GM19351 (cell line): Measurements from ENCODE around the gene ZSCAN21.
A peak's percentile ranks its signal among the peaks of the same experiment; 100 is the strongest.
"Not testable (repeated sequence)": the region's sequence is repeated elsewhere in the genome, so short reads cannot be mapped to it uniquely, and the experiment has no call there.

ENCODE experiments used
- ATAC-seq: cut with Tn5 transposase; IDR thresholded peaks from one replicate; pipeline ENCODE4 v1.9.1; 2021; ENCODE audit warnings: mild to moderate bottlenecking, moderate library complexity; ENCODE audit not compliant: unreplicated experiment

The ZSCAN21 gene

DNA sequence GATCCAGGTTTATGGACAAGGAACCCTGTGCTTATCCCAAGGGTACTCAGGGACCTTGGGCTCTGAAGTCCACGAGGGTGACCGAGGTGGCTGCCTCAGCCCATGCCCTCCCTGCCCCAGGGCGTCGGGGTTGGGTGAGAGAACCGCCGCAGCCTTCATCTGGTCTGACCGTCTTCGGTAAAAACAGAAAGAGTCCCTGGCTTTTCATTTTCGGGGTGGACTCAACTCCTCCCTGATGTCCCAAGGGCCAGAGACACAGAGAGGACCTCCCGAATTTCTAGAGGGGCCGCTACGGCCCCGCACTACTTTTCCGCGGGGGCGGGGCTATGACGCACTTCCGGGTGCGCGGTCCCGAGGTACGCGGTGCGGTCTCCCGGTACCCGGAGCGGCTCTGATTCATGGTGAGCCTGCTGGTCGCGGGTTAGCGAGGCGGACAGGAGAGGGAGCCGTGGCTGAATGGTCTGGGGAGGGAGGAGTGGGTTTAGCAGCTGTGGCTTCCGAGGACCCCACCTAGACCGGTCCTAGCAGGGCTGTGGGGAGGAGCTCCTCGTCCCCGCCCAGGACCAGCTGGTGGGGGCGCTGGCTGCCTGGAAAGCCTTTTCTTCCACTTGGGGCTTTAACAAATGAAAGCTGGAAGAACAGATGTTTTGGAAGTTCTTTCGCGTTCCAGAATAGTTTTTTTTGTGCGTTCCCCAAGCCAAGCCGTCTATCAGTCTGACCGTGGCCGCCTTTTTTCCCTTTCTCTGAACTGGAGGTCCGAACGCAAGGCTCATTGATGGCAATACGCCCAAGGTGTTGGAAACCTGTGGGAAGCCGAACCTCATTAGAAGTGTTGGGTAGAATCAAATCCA, at the start of gene ZSCAN21:
Gene ZSCAN21 (plus strand): TSS at position 334 of the 851 bp plus-strand sequence. CDS start 7,233 bp downstream, outside the sequence.
- ATAC-seq, result peak; percentile 84

DNA sequence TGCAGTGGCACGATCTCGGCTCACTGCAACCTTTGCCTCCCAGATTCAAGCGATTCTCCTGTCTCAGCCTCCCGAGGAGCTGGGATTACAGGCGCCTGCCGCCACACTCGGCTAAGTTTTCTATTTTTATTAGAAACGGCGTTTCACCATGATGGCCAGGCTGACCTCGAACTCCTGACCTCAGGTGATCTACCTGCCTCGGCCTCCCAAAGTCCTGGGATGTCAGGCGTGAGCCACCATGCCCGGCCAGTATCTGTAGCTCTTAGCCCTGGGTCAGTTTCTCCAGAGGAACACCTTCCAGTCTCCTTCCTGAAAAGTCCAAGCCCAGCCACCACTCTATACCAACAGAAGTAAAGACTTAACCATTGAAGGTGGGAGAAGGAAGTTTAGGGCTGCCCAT, 49.3 kb upstream of the ZSCAN21 start:
- no peak for ATAC-seq

DNA sequence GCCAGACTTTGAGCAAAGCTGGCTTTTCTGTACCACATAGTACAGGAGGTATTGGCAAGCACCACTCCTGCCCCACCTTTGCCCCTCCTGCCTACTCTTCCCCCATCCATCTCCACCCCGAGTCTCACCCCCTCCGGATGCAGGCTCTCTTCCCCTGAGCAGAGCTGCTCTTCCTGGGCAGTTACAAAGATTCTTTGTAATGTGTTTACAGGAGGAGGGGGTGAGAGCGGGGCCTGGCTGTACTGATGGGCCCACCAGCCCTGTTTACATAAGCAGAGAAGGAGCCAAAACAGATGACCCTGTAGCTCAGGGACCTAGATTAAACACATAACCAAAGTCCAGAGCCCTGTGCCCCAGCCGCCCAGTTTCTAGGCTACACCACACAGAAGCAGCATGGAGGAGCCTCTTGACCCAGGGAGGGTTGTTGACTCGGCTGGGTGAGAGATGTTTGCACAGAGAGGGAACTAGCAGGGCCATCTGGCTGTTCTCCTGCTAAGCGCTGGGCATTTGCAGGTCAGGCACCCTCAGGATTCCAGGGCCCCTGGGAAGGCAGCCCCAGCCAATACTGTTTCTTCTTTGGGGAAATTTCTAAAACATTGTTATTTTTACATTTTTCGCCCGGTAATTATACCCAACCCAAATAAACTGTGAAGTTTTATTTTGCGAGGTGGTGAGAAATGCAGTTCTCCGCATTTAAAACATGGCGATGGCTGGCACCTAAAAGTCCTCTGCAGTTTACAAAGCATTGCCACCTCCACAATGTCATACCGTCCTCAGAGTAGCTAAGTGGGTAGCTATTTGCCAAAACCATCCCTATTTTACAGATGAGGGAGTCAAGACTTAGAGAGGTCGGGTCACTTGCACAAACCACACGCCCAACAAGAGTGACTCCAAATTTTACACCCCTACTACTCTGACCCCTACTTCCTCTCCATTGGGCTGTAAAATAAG, 45.6 kb upstream of the ZSCAN21 start:
- no peak for ATAC-seq

DNA sequence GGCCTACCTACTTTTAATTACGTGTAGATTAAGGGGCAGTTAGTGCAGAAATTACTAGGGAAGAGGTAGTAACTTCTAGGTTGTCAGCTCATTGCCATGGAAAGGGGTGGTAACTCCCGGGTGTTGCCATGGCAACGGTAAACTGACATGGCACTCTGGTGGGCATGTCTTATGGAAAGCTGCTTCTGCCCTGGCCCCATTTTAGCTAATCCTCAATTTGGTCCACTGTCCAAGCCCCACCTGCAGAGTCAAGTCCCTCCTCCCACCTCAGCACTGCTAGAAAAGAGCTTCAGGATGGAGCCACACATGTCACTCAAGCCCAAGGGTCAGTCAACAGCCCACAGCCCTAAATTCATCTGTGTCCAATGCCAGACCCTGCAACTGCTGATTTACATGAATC, 41.7 kb upstream of the ZSCAN21 start:
- no peak for ATAC-seq

DNA sequence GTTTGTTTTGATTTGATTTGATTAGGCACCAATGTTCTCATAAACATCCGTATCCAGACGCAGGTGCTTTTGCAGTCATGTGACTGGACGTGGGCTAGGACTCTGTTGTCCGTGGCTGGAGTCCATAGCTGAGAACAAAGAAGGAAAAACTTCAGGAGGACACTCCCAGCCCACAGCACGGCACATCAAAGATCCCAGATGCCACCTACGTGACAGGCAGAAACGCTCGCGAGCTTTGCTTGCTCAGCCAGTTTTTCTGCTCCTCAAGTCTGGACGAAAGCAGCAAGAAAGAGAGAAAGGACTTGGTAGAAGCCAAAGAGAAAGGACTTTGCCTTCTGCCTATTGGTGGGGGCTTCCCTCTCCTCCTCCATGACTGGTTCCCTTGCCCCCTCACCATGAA, 41.0 kb upstream of the ZSCAN21 start:
- ATAC-seq, result no peak

DNA sequence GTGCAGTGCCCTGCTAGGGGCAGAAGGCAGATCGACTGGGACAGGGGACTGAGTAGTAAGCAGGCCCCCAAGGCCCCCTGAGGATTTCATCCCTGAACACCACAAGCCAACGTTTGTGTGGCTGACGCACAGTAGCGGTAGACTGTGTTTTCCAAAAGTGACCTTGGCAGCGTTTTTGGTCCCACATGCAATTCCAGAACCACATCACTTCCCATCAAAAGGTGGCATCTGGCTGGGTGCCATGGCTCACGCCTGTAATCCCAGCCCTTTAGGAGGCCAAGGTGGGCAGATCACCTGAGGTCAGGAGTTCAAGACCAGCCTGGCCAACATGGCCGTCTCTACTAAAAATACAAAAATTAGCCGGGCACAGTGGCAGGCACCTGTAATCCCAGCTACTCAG, 39.6 kb upstream of the ZSCAN21 start:
- ATAC-seq, result not testable (repeated sequence)

DNA sequence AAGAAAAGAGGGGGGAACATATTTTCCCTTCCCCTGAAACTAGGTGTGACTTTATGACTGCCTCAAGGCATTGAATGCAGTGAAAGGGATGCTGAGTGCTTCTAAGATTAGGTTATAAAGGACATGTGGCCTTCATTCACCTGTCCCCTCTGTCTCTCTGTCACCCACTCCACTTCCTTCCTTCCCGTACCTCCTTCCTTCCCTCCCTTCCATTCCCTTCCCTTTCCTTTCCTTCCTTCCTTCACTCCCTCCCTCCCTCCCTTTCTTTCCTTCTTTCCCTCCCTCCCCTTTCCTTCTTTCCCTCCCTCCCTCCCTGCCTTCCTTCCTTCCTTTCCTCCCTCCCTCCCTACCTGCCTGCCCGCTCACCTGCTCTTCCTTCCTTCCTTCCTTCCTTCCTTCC, 38.7 kb upstream of the ZSCAN21 start:
- ATAC-seq, result no peak

DNA sequence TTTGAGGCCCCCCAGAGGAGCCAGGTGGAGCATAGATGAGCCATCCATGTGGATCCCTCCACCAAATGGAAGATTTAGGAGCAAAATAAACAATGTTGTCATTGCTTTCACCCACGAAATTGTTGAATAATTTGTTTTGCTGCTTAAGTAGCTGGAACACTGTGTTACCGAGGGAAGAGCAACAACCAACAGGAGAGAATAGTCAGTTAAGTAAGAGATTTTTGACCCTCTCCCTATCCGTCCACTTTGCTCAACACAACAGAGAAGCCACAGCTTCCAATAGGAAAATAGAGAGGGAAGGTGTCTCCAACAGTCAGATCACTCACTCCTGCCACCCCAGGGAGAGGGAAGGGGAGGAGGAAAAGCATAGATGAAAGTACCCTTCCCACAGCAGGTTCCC, 38.1 kb upstream of the ZSCAN21 start:
- ATAC-seq, result no peak

DNA sequence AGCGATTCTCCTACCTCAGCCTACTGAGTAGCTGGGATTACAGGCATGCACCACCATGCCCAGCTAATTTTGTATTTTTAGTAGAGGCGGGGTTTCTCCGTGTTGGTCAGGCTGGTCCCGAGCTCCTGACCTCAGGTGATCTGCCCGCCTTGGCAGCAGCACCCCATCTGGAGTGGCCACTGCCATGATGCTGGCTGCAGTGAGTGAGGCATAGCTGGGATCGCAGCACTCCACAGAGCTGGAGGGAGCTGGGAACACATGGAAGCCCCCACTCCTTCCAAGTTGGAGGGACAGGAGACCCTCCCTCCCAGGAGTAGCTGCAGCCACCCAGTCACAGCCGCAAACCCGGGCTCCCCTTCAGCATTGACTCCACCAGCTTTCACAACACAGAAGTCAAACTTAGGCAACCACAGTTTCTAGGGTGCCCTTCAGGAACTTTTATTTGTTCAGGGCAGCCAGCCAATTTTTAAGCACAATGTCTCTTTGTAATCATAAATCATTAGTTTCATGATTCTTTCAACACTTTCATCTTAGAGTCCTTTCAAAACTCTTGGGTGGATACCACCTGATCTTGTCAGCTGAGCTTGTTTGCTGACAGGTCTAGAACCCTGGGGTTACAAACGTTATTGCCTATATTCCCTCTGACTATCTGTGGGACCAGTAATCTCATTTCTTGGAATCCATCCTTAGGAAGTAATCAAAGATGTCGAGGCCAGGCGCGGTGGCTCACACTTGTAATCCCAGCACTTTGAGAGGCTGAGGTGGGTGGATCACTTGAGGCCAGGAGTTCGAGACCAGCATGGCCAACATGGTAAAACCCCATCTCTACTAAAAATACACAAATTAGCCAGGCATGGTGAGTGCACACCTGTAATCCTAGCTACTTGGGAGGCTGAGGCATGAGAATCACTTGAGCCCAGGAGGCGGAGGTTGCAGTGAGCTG, 36.9 kb upstream of the ZSCAN21 start:
- ATAC-seq, result not testable (repeated sequence)

DNA sequence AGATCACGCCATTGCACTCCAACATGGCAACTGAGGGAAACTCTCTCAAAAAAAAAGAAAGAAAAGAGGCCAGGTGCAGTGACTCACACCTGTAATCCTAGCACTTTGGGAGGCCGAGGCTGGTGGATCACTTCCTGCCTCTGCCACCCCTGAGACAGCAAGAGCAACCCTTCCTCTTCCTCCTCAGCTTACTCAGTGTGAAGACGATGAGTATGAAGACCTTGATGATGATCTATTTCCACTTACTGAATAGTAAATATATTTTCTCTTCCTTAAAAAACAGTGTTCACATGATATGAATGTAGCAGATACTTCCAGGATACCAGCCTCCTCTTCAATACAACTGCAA, 36.3 kb upstream of the ZSCAN21 start:
- ATAC-seq, result no peak

DNA sequence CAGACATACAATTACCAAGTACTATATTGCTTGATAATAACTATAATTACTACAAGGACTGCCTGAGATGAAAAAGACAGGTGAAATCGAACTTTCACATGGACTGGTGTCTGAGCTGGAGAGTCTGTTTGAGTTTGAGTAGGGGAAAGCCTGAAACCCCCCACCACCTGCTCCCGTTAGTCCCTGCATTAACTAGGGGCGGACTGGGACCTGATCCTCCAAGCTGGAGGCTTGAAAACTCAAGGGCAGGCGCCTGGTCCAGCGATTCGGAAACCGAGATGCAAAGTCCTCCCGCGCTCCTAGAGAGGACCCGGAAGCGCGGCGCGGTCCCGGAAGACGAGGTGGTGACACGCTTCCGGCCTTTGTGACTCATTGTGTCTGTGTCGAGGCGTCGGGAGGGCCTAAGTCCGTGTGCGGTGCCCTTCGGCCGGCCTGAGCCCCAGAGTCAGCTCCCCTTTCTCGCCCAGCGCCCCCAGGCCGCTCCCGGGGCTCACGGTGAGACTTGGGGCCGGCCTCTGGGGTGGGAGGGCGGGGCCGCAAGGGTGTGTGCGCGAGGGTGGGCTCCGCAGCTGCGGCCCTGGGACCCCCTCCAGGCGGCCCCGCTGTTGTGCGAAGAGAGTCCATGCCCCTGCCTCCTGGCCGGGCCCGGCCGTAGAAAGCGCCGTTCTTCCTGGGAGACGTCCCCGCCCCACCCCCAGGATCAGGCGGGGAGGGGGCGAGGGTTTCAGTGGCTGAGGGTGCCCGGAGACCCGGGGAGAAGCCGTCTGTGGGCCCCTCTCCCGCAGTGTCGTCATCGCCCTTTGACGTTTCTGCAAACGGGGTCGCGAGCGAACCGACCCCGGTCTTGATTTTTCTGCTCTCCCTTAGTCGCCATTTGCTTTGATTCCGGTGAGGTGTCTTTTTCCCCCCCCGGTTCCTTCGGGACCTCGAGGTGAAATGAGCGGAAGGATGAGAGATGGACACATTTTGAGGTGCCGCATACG, 34.1 kb upstream of the ZSCAN21 start, which contains the start of gene ZKSCAN1:
Gene ZKSCAN1 (plus strand): TSS at position 365 of the 983 bp plus-strand sequence. CDS start 7,911 bp downstream, outside the sequence.
- peak; percentile 97 for ATAC-seq

DNA sequence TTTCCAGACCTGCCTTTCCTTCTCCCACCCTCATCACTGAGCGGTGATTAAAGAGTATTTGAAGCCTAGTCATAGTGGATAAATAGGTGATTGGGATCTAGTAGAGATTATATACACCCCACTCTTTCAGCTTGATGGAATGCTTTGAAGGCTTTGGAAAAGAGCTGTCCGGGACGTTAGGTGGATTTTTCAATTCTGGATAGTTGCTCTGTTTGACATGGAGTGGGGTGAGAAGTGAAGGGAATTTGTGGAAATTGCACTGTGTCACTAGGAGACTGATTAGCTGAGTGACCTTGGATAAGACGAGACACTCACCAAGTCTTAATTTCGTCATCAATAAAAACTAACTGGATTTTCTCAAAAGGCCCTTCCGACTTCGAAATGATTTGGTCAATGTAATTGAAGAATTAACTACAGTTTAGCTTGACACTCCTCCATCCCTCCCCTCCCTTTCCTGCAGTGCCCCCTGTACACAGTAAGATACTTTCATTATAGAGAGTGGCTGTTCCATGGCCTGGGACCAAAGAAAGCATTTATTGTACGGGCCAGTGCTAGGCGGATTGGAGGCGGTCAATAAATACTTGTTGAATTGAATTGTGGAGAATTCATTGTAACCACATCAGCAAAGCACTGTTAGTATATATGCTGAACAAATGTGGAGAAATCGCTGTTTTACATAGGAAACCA, 33.2 kb upstream of the ZSCAN21 start:
- no peak for ATAC-seq

DNA sequence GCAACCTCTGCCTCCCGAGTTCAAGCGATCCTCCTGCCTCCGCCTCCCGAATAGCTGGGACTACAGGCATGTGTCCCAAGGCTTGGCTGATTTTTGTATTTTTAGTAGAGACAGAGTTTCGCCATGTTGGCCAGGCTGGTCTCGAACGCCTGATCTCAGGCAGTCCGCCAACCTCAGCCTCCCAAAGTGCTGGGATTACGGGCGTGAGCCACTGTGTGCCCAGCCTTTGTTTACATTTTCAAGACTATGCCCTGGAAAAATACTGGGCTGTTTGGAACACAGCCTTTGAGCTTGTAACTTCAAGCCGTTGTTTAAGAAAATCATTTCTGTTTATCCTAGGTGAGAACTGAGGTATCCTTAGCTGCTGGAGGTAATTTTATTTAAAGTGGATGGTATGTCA, 32.3 kb upstream of the ZSCAN21 start:
- ATAC-seq, result no peak

DNA sequence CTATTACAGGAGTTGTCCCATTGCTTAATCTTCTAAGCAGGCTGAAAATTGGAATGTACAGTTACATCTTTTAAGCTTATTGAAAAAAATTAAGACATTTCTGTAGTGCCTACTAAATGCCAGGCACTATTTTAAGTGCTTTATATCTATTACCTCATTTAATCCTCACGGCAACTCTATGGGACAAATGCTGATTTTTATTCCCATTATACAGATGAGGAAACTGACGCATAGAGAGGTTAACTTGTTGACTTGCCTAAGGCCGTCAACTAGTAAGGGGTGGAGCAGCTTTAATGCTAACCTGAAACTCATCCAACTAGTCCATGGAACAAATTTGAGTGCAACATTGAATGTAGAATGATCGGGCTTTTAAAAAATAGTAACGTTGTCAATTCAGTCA, 31.7 kb upstream of the ZSCAN21 start:
- no peak for ATAC-seq

DNA sequence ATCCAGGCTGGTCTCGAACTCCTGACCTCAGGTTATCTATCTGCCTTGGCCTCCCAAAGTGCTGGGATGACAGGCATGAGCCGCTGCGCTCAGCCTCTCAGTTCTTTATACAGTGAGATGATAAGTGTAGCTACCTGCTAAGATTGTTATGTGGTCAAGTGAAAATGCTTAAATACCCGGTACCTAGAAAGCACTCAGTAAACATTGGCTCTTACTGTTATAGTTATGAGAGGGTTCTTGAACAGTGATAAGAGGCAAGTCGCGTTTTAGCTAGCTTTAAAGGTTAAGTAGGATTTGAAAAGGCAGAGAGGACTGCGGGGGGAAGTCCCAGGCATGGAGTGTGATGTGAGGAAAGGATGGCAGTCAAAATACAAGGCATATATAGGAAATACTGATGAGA, 29.7 kb upstream of the ZSCAN21 start:
- ATAC-seq, result no peak

DNA sequence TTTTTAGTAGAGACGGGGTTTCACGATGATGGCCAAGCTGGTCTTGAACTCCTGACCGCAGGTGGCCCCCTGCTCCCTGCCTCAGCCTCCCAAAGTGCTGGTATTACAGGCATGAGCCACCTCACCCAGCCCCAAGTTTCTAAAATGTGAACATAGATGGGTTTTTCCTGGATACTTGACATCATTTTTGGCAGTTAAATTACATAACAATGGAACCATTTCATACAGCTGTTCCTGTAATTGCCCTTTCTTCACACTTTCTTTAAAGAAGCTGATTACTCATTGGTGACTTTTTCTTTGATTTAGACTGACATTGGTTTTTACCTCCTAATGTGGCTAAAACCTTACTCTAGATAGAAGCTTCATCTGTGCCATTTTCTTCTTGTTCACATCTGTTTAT, 28.3 kb upstream of the ZSCAN21 start:
- no peak for ATAC-seq

DNA sequence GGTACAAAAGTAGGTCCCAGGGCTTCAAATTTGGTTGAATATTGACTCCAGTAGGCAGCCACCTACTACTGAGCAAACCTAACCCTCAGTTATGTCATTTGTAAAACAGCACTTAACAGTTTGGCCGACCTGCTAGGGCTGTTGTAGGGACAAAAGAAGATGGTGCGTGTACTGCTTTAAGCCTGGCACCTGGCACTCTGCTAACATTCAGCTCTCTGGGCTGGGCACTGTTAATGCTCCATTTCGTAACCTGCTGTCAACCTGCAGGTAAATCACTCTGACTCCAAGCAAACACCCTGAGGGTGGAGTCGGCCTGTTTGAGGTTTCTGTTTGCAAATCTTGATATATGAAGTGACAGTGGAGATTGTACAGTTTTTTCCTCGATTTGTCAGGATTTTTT, 27.0 kb upstream of the ZSCAN21 start:
- no peak for ATAC-seq

DNA sequence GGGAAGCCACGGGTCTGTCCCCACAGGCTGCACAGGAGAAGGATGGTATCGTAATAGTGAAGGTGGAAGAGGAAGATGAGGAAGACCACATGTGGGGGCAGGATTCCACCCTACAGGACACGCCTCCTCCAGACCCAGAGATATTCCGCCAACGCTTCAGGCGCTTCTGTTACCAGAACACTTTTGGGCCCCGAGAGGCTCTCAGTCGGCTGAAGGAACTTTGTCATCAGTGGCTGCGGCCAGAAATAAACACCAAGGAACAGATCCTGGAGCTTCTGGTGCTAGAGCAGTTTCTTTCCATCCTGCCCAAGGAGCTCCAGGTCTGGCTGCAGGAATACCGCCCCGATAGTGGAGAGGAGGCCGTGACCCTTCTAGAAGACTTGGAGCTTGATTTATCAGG, 26.0 kb upstream of the ZSCAN21 start:
- no peak for ATAC-seq
